Esophagus muscularis mucosa (tissue), 4 donors: Measurements from ENCODE around the gene SPNS3.

Experiments
- EP300 ChIP-seq: sonication (generic); formaldehyde crosslinking; IDR thresholded peaks from one replicate; pipeline ENCODE4 v1.6.1; 2017; ENCODE audit warnings: antibody characterized with exemption
- POLR2A ChIP-seq: fragments of 450-650 bp; IDR thresholded peaks from one replicate; pipeline ENCODE4 v1.6.1; 2017; ENCODE audit warnings: antibody characterized with exemption, moderate library complexity, mild to moderate bottlenecking, low read depth
- POLR2AphosphoS5 ChIP-seq, 2 donors: sonication (generic); formaldehyde crosslinking; IDR thresholded peaks; one replicate each; pipeline ENCODE4 v1.6.1; 2017; ENCODE audit warnings: antibody characterized with exemption in 2 of 2
- TF ChIP-seq, protein P1 (sequence below), 3 experiments: fragments of 200-600 bp in 2 of 3; fragments of 450-650 bp in 1 of 3; sonication (generic) in 2 of 3; IDR thresholded peaks; one replicate each; pipeline ENCODE4 v1.5.1; 2017 to 2019; ENCODE audit warnings: antibody characterized with exemption in 3 of 3, mild to moderate bottlenecking in 2 of 3, moderate library complexity in 1 of 3

DNA sequence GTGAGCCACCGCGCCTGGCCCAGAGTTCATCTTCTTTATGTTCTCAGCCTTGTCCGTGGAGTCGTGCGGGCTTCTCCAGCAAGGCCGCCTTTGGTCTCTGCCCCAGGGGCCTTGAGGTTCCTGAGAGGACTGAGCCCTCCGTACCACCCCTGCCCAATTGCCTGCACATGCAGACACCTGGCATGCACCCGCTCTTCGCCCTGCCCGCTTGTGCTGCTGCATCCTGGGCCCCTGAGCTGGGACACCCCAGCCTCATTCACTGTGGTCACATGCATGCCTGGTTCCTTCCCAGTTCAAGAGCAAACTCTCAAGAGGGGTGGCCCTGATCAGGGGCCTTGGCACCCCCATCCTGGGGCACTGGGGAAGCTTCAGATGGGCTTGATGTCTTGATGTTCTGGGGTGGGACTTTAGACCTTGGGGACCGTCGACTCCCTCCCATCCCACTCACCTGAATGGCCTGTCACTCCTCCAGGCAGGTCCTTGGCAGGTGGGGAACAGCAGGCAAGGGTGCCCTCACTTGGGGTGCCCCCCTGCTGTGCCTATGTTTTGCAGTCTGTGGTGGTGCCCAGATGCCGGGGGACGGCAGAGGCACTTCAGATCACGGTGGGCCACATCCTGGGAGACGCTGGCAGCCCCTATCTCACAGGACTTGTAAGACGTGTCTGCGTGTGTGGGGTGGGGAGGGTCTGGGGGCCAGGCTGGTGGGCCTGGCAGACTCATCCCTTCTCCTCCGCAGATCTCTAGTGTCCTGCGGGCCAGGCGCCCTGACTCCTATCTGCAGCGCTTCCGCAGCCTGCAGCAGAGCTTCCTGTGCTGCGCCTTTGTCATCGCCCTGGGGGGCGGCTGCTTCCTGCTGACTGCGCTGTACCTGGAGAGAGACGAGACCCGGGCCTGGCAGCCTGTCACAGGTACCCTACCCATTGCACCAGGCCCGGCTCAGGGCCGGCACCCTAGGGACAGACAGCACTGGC is 52.2 kb downstream of the SPNS3 start:
- TF ChIP-seq POLR2A (no peak), POLR2AphosphoS5 (IDR thresholded peaks at IDR 0.05) (no peak), EP300 (no peak)
- TF ChIP-seq, protein P1, sequence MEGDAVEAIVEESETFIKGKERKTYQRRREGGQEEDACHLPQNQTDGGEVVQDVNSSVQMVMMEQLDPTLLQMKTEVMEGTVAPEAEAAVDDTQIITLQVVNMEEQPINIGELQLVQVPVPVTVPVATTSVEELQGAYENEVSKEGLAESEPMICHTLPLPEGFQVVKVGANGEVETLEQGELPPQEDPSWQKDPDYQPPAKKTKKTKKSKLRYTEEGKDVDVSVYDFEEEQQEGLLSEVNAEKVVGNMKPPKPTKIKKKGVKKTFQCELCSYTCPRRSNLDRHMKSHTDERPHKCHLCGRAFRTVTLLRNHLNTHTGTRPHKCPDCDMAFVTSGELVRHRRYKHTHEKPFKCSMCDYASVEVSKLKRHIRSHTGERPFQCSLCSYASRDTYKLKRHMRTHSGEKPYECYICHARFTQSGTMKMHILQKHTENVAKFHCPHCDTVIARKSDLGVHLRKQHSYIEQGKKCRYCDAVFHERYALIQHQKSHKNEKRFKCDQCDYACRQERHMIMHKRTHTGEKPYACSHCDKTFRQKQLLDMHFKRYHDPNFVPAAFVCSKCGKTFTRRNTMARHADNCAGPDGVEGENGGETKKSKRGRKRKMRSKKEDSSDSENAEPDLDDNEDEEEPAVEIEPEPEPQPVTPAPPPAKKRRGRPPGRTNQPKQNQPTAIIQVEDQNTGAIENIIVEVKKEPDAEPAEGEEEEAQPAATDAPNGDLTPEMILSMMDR (IDR thresholded peaks at IDR 0.05) = no peak
